ENCODE results near the gene HIBCH. TPM values are rescaled to one million over a fixed set of nuclear protein-coding genes. Genes with fewer than 3 reads are reported as not detected.

The HIBCH gene
- total RNA-seq, 5 donors from 2014 or later (not counting 1 experiment from before 2014, with no cell fraction given): 15.5 to 19.8 (median 19.4) TPM

DNA sequence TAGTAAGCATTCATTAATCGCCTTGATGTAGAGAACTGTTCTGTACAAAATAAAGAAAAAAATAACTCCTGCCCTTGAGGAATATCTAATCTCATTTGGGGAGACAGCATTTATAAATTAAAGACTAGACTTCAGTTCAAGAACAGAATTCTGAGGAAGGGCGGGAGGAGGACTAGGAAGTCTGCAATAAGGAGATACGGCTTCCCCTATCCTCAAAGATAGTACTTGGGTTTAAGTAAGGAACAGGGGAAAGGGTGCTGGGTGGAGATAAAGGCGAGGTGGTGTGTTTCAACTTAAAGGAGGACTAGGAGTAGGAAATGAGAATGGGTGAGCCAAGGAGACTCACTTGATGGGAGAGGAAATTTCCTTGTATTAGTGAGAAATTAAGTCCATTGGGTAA lies 135.2 kb downstream of the HIBCH start:
- peaks cover 11 to 12% (median 12%) of the 10 kb centered on the region in 3 donors for H3K4me1 Mint-ChIP-seq
- CTCF ChIA-PET: no interaction called here
- H3K36me3 Mint-ChIP-seq: no peaks in the 10 kb centered on the region
- H3K4me3 Mint-ChIP-seq: no peak overlapping the region
- Histone ChIP-seq H3K4me3 (ENCODE audit: control insufficient read depth in 1 of 2, extremely low read depth in 1 of 2, low read length in 1 of 2) (no peak overlapping the region), H3K4me1 (ENCODE audit: control insufficient read depth in 1 of 2, extremely low read depth in 1 of 2, insufficient read depth in 2 of 2, low read length in 2 of 2) (peaks cover 0 to 10% of the 10 kb centered on the region in 2 experiments), H3K36me3 (ENCODE audit: control insufficient read depth in 2 of 2, extremely low read depth in 1 of 2, insufficient read depth in 1 of 2, low read length in 1 of 2) (no peaks in the 10 kb centered on the region), H3K9me3 (no peaks in the 10 kb centered on the region), H3K27me3 (replicated peaks in 1 of 2; ENCODE audit: control insufficient read depth in 2 of 2, extremely low read depth in 1 of 2, insufficient read depth in 2 of 2, low read length in 1 of 2) (peaks cover 0 to 10% of the 10 kb centered on the region in 2 experiments), H3K27ac (ENCODE audit: low read length) (no peak overlapping the region)
- POLR2A ChIA-PET: no interaction called here
- ATAC-seq (replicated peaks in 1 of 4): no peak
- no peaks in the 10 kb centered on the region for H3K9me3 Mint-ChIP-seq
- H3K27me3 Mint-ChIP-seq: peaks cover 10 to 16% of the 10 kb centered on the region in 2 donors
- no peak for DNase-seq
- no peak overlapping the region for H3K27ac Mint-ChIP-seq
- 57% methylated on average over 1 of the region's 4 CpGs for WGBS (ENCODE audit: insufficient coverage)

- Histone ChIP-seq H3K4me3 (ENCODE audit: control insufficient read depth in 1 of 2, extremely low read depth in 1 of 2, low read length in 1 of 2) (no peak overlapping the region), H3K4me1 (ENCODE audit: control insufficient read depth in 1 of 2, extremely low read depth in 1 of 2, insufficient read depth in 2 of 2, low read length in 2 of 2) (peaks cover 0 to 10% of the 10 kb centered on the region in 2 experiments), H3K27ac (ENCODE audit: low read length) (no peak overlapping the region), H3K9me3 (no peaks in the 10 kb centered on the region), H3K36me3 (ENCODE audit: control insufficient read depth in 2 of 2, extremely low read depth in 1 of 2, insufficient read depth in 1 of 2, low read length in 1 of 2) (no peaks in the 10 kb centered on the region), H3K27me3 (replicated peaks in 1 of 2; ENCODE audit: control insufficient read depth in 2 of 2, extremely low read depth in 1 of 2, insufficient read depth in 2 of 2, low read length in 1 of 2) (peaks cover 0 to 15% of the 10 kb centered on the region in 2 experiments)
- no peak for ATAC-seq (replicated peaks in 1 of 4)
- WGBS (ENCODE audit: insufficient coverage): no CpG with 5 or more reads among the region's 2 CpGs
- no peak for DNase-seq
- H3K4me3 Mint-ChIP-seq: no peak overlapping the region
- no peak overlapping the region for H3K27ac Mint-ChIP-seq
- no peaks in the 10 kb centered on the region for H3K36me3 Mint-ChIP-seq
- H3K9me3 Mint-ChIP-seq: no peaks in the 10 kb centered on the region
- H3K4me1 Mint-ChIP-seq: peaks cover 11 to 13% (median 12%) of the 10 kb centered on the region in 3 donors
- ChIA-PET POLR2A (no interaction called here), CTCF (no interaction called here)
- peaks cover 16 to 21% of the 10 kb centered on the region in 2 donors for H3K27me3 Mint-ChIP-seq
These were observed 136.1 kb downstream of the HIBCH start for GRCh38 chr2:190183539-190183938.

DNA sequence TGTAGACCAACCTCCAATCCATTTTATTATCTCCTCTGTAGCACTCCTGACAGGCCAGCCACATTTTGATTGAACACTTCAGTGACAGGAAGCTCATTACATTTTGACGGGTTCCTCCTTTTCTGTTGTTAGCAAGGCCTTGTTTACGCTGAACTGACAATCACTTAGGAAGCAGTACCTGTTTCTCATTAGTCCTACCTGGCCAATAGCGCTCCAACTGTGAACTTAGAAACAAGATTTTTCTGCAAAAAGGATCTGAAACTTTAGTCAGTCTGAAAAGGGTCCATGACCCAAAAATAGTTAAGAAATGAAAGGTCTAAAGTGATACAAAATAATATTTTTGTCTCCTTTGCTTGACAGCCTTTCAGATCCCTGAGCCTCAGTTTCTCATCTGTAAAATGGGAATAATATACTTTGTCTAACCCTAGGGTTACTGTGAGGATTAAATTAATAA lies 137.5 kb downstream of the HIBCH start:
- Histone ChIP-seq H3K36me3 (ENCODE audit: control insufficient read depth in 2 of 2, extremely low read depth in 1 of 2, insufficient read depth in 1 of 2, low read length in 1 of 2) (no peaks in the 10 kb centered on the region), H3K4me3 (ENCODE audit: control insufficient read depth in 1 of 2, extremely low read depth in 1 of 2, low read length in 1 of 2) (no peak overlapping the region), H3K27ac (ENCODE audit: low read length) (no peak overlapping the region), H3K27me3 (replicated peaks in 1 of 2; ENCODE audit: control insufficient read depth in 2 of 2, extremely low read depth in 1 of 2, insufficient read depth in 2 of 2, low read length in 1 of 2) (peaks cover 0 to 26% of the 10 kb centered on the region in 2 experiments), H3K4me1 (ENCODE audit: control insufficient read depth in 1 of 2, extremely low read depth in 1 of 2, insufficient read depth in 2 of 2, low read length in 2 of 2) (peaks cover 0 to 10% of the 10 kb centered on the region in 2 experiments), H3K9me3 (no peaks in the 10 kb centered on the region)
- WGBS (ENCODE audit: insufficient coverage): 72% methylated on average over 3 of the region's 3 CpGs
- H3K9me3 Mint-ChIP-seq: no peaks in the 10 kb centered on the region
- H3K4me1 Mint-ChIP-seq: peaks cover 11 to 13% (median 12%) of the 10 kb centered on the region in 3 donors
- no peaks in the 10 kb centered on the region for H3K36me3 Mint-ChIP-seq
- ChIA-PET POLR2A (no interaction called here), CTCF (no interaction called here)
- peaks cover 27 to 29% of the 10 kb centered on the region in 2 donors for H3K27me3 Mint-ChIP-seq
- no peak for DNase-seq
- no peak overlapping the region for H3K27ac Mint-ChIP-seq
- no peak overlapping the region for H3K4me3 Mint-ChIP-seq
- ATAC-seq (replicated peaks in 1 of 4): no peak

DNA sequence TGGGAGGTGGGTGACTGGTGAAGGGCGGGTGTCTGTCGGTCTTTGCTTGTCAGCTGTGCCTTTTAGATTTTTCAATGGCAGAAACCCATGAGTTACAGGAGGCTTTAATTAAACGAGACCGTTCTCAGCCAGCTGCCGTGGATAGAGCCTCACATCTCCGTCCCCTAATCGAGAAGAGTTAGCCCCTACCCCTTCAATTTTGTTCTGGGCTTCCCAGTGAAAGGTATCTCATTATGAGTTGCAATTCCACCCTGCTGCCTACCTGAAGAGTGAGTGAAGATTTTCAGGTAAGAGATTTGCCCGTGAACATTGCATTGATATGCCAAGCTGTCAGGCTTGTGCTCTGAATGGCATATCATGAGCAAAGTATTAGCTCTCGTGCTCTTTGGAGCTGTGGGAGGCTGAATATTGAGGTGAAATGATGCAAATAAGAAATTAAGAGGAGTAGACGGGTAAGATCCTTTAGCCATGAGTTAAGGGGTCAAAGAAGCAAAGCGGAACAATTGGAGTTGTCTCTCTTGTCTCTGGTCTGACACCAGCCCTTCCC lies 138.4 kb downstream of the HIBCH start:
- POLR2A ChIA-PET: no interaction called here
- peaks cover 28 to 29% of the 10 kb centered on the region in 2 donors for H3K27me3 Mint-ChIP-seq
- peak in 1 of 35 experiments; percentile 6 for DNase-seq

GRCh38 chr2:190180313-190181122 lies 139.1 kb downstream of the HIBCH start:
- no peaks in the 10 kb centered on the region for H3K9me3 ChIP-seq
- peaks cover 0 to 26% of the 10 kb centered on the region in 2 experiments for H3K27me3 ChIP-seq (replicated peaks in 1 of 2; ENCODE audit: control insufficient read depth in 2 of 2, extremely low read depth in 1 of 2, insufficient read depth in 2 of 2, low read length in 1 of 2)
- DNase-seq: peak in 11 of 35 experiments; percentile 1 to 33 (median 4)
- Mint-ChIP-seq H3K27ac (no peak overlapping the region), H3K36me3 (no peaks in the 10 kb centered on the region), H3K4me1 (peaks cover 11 to 13% (median 12%) of the 10 kb centered on the region in 3 donors), H3K27me3 (peaks cover 29 to 32% of the 10 kb centered on the region in 2 donors), H3K9me3 (no peaks in the 10 kb centered on the region), H3K4me3 (peak overlapping the region in 2 of 3 donors; percentile 54 to 77)
- ATAC-seq (replicated peaks in 1 of 4): peak; percentile 45 to 67 (median 64)
- peaks cover 0 to 10% of the 10 kb centered on the region in 2 experiments for H3K4me1 ChIP-seq (ENCODE audit: control insufficient read depth in 1 of 2, extremely low read depth in 1 of 2, insufficient read depth in 2 of 2, low read length in 2 of 2)
- POLR2A ChIA-PET: no interaction called here
- no peaks in the 10 kb centered on the region for H3K36me3 ChIP-seq (ENCODE audit: control insufficient read depth in 2 of 2, extremely low read depth in 1 of 2, insufficient read depth in 1 of 2, low read length in 1 of 2)
- H3K4me3 ChIP-seq (ENCODE audit: control insufficient read depth in 1 of 2, extremely low read depth in 1 of 2, low read length in 1 of 2): peak overlapping the region; percentile 11 to 52
- WGBS (ENCODE audit: insufficient coverage): 2% methylated on average over 81 of the region's 82 CpGs
- no peak overlapping the region for H3K27ac ChIP-seq (ENCODE audit: low read length)
- CTCF ChIA-PET: no interaction called here

More for the DNA sequence above, 138.4 kb downstream of the HIBCH start:
- Histone ChIP-seq H3K9me3 (no peaks in the 10 kb centered on the region), H3K27ac (ENCODE audit: low read length) (no peak overlapping the region), H3K36me3 (ENCODE audit: control insufficient read depth in 2 of 2, extremely low read depth in 1 of 2, insufficient read depth in 1 of 2, low read length in 1 of 2) (no peaks in the 10 kb centered on the region), H3K4me1 (ENCODE audit: control insufficient read depth in 1 of 2, extremely low read depth in 1 of 2, insufficient read depth in 2 of 2, low read length in 2 of 2) (peaks cover 0 to 10% of the 10 kb centered on the region in 2 experiments), H3K27me3 (replicated peaks in 1 of 2; ENCODE audit: control insufficient read depth in 2 of 2, extremely low read depth in 1 of 2, insufficient read depth in 2 of 2, low read length in 1 of 2) (peaks cover 0 to 26% of the 10 kb centered on the region in 2 experiments), H3K4me3 (ENCODE audit: control insufficient read depth in 1 of 2, extremely low read depth in 1 of 2, low read length in 1 of 2) (peak overlapping the region in 1 of 2 donors; percentile 52)
- no peak overlapping the region for H3K27ac Mint-ChIP-seq
- WGBS (ENCODE audit: insufficient coverage): 41% methylated on average over 5 of the region's 11 CpGs
- H3K9me3 Mint-ChIP-seq: no peaks in the 10 kb centered on the region
- H3K4me1 Mint-ChIP-seq: peaks cover 11 to 13% (median 12%) of the 10 kb centered on the region in 3 donors
- H3K4me3 Mint-ChIP-seq: peak overlapping the region; percentile 48 to 72 (median 54)
- CTCF ChIA-PET: no interaction called here
- no peaks in the 10 kb centered on the region for H3K36me3 Mint-ChIP-seq
- peak in 2 of 4 experiments; percentile 9 to 11 for ATAC-seq (replicated peaks in 1 of 4)

DNA sequence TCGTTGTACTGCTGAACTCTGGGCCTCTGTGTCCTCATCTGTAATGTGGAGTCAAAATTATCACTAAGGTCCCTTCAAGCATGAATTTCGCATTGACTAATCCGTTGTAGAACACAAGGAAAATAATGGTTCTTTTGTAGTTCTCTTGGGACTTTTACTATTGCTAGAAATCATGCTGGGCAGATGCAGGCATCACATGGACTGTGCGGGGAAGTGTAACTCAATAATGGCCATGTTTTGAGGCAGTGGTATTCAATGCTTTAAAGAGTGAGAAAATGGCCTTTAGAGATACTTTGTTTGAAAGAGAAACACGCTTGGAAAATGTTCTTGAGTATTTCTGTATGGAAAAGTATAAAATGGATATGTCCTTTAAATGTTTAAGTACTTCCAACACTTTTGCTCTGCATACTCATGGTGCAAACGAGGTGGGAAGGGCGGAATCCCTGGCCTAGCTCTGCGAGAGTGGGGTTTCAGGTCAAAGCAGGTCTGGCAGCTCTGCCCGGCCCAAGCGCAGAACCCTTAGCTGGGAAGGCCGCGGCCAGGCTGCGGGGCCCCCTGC lies 139.8 kb downstream of the HIBCH start:
- ChIA-PET POLR2A (no interaction called here), CTCF (no interaction called here)
- DNase-seq (peak in 1 of 35 experiments; percentile 2), ATAC-seq (replicated peaks in 1 of 4) (no peak)
- Mint-ChIP-seq H3K27ac (no peak overlapping the region), H3K9me3 (no peaks in the 10 kb centered on the region), H3K36me3 (no peaks in the 10 kb centered on the region), H3K4me3 (peak overlapping the region; percentile 4 to 77 (median 63)), H3K4me1 (peaks cover 11 to 13% (median 12%) of the 10 kb centered on the region in 3 donors), H3K27me3 (peaks cover 29 to 32% of the 10 kb centered on the region in 2 donors)
- Histone ChIP-seq H3K4me3 (ENCODE audit: control insufficient read depth in 1 of 2, extremely low read depth in 1 of 2, low read length in 1 of 2) (peak overlapping the region in 1 of 2 donors; percentile 52), H3K27ac (ENCODE audit: low read length) (no peak overlapping the region), H3K4me1 (ENCODE audit: control insufficient read depth in 1 of 2, extremely low read depth in 1 of 2, insufficient read depth in 2 of 2, low read length in 2 of 2) (peaks cover 0 to 10% of the 10 kb centered on the region in 2 experiments), H3K36me3 (ENCODE audit: control insufficient read depth in 2 of 2, extremely low read depth in 1 of 2, insufficient read depth in 1 of 2, low read length in 1 of 2) (no peaks in the 10 kb centered on the region), H3K27me3 (replicated peaks in 1 of 2; ENCODE audit: control insufficient read depth in 2 of 2, extremely low read depth in 1 of 2, insufficient read depth in 2 of 2, low read length in 1 of 2) (peaks cover 0 to 26% of the 10 kb centered on the region in 2 experiments), H3K9me3 (no peaks in the 10 kb centered on the region)
- 63% methylated on average over 12 of the region's 13 CpGs for WGBS (ENCODE audit: insufficient coverage)
